Activated CD4-positive, alpha-beta T cell treated with anti-CD3 and anti-CD28 coated beads, Interleukin-2, amount 50 U/mL, for 1 hour (primary cell): ENCODE data around the gene CTNNAL1.
A peak's percentile ranks its signal among the peaks of the same experiment; 100 is the strongest.
"Not testable (repeated sequence)": the region's sequence is repeated elsewhere in the genome, so short reads cannot be mapped to it uniquely, and the experiment has no call there.

Source experiments
- DNase-seq: peaks from one replicate; pipeline ENCODE4 v3.0.0-alpha.2; 2020

CTNNAL1 gene

GRCh38 chr9:108980893-108981292, 32.4 kb downstream of the CTNNAL1 start:
- DNase-seq = no peak

- DNase-seq = no peak
Observed at GRCh38 chr9:108978205-108978604, 35.1 kb downstream of the CTNNAL1 start.

DNA sequence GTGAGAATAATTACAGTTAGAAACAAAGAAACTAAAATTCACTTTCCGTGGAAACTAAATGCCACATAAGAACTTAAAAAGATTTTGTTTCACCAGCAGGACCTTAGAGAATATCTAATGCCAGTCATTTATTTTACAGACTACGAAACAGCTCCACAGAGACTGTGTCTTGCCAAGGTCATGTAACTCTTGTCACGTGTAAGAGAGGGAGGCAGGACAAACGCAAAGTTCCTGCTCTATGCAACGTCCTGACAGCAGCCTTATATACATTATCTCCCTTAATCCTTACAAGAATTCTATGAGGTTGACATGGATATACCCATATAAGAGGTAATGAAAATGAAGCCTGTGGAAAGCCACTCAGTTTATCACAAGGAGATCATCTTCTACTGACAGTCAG, 39.4 kb downstream of the CTNNAL1 start:
- DNase-seq = no peak

DNA sequence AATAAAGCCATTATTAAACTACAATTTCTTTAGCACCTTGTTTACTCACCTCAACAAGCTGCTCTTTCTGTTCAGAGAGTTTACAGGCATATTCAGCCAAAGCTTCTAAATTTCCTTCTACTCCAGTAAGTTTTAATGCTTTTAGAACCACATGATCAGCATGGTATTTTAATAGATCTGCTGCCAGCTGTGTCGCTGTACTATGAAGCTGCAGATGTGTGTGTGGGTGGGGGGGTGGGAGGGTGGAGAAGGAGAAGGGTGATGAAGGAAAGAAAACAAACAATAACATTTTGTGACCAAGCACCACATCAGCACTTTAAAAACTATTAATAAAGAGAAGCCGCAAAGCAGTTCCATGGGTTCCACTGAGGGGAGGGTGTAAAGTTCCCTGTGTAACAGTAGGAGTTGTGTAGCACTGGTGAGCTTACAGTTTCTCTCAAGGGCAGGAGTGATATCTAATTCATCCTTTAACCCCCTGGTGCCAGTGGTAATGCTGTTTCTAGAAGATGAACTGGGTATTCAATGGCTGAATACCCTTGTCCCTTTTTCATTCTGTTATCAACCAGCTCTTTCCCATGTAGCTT, 40.6 kb downstream of the CTNNAL1 start:
- no peak for DNase-seq

- no peak for DNase-seq
Observed at GRCh38 chr9:108972186-108972585, 41.1 kb downstream of the CTNNAL1 start.

DNA sequence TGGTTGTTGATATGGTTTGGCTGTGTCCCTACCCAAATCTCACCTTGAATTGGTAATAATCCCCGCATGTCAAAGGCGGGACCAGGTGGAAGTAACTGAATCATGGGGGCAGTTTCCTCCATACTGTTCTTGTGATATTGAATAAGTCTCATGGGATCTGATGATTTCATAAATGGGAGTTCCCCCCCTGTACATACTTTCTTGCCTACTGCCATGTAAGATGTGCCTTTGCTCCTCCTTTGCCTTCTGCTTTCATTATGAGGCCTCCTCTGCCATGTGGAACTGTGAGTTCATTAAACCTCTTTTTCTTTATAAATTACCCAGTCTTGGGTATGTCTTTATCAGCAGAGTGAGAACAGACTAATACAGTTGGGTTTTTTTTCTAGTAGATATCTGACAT, 41.9 kb downstream of the CTNNAL1 start:
- DNase-seq = not testable (repeated sequence)

DNA sequence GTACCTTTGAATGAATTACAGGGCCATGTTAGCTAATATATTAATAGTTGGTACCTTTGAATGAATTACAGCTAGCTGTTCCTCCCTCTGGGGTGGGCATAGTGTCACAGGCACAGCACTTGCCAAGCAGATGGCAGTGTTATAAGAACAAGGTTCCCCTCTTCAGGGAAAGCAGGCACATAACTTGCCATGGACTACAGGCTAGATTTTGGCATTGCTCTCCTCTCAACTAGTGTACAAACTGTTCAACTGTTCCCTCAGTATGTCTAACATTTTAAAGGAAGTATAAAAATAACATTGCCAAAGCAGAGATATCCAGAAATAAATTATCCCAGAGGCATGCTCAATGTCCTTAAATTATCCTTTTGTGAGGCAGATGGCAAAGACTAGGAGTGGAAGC, 45.4 kb downstream of the CTNNAL1 start:
- DNase-seq = no peak

DNA sequence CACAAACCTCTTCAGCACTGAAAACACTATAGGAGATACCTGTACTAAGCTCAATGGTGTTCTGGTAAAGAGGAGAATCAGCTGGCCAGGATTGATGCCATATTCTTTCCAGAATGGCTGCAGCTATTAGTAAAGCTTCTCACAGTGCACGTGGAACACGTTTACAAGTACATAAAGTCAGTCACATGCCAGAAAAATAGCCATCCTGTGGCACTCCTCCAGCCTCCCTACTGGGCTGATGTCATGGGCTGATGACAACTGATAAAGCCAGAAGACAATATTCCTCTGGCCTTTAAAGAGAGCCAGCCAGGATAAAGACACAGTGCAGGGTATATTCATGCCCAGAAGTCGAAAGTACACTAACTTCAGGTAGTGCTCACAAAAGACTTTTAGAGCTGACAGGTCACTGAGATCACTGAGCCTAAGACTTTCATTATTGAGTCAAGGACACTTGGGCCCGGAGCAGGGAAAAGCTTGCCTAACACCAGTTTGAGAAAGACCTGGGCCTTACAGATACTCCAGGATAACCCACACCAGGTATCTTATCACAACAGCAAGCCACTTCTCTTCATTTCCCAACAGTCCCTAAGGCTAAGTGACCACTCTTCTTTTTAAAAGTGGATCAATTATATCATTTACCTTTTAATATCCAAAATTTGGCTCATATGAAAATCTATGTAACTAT, 49.7 kb downstream of the CTNNAL1 start:
- DNase-seq = no peak

DNA sequence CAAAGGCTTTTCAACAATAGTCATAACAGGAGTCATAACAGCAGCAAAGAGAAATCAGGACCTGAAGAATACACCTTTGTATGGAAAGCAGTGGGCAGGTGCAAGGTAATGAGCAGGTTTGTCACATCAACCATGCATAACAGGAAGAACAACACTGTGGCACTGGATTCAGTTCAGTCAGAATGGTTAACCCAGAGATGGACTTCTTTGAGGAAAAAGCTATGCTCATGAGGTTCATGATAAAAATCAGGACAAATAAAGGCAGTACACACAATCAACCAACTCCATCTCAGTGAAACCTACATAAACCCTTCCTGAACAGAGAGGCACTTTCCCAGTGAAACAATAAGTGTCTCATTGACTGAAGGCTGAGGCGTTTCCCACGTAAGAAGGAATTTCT, 52.1 kb downstream of the CTNNAL1 start:
- DNase-seq = no peak

- no peak for DNase-seq
Observed at GRCh38 chr9:108960331-108960730, 53.0 kb downstream of the CTNNAL1 start.

- no peak for DNase-seq
Observed at GRCh38 chr9:108956631-108957026, 56.7 kb downstream of the CTNNAL1 start.

GRCh38 chr9:108956022-108956630, 57.2 kb downstream of the CTNNAL1 start:
- no peak for DNase-seq

DNA sequence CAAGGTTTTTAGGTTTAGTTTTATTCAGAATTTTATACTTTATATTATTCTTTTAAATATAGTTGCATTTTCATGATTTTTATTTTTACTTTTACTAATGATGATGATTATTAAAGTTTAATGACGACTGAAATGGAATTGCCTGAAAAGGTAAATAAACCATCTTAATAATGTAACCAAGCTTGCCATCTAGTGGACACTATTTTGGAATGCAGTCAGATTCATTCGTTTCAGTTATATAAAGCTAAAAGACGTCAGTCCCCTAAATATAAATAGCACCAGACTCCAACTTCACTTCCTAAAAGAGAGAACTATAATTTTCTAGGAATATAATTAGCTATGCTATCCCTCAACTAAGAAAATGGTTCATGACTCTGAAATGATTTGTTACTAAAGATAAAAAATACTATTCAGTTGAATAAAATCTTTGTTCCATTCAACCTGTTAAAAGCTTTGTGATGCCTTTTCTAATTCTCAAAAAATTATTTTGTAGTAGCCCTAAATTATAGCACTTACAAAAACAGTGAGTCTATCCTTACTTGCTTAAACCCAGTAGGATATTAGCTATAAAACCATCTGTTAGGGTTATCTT, 59.2 kb downstream of the CTNNAL1 start:
- DNase-seq = no peak

DNA sequence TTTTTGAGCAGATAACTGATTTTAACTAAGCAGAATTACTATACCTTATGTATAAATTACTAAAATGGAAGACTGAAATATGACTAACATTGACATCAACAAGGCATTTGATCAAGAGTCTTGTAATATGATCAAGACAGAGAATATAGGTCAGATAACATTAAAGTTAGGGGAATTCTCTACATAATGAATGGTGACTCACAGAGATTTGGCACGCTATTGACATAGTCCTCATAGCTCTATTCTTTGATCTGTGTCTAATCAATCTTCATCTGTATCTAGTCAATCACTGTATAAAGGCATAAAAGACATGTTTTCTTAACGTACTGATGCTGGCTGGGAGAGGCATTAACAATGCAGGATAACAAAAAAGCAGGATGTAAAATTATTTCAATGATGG, 61.7 kb downstream of the CTNNAL1 start:
- no peak for DNase-seq

- DNase-seq = no peak
Observed at GRCh38 chr9:108950168-108950567, 63.1 kb downstream of the CTNNAL1 start.

- DNase-seq = no peak
Observed at GRCh38 chr9:108939975-108940374, 73.3 kb downstream of the CTNNAL1 start.

- no peak for DNase-seq
Observed at GRCh38 chr9:108937561-108938305, 75.6 kb downstream of the CTNNAL1 start.

DNA sequence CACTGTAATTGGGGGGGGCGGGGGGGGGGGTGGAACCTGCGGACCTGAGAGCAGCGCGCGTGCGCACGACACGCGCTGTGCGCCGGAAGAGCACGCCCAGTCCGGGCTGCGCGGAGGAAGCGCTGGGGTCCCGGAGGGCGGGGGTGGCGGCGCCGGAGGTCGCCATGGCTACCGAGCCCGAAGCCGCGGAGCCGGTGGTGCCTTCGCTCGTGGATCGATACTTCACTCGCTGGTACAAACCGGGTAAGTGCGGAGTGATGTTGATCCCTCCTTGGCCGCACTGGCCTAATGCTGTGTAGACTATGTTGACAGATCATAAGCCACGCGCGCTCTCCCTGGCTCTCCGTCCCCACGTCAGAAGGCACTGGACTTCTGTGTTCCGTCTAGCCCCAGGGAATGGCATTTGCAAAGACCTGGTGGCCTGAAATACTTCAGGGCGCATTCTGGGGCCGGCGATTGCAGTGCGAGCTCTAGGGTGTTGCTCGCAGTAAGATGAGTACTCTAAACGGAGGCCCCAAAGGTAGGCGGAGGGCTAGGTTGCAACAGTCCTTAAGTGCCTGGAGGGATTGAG, 78.9 kb downstream of the CTNNAL1 start, which contains the start of gene ABITRAM:
Gene ABITRAM (plus strand): TSS at position 78 of the 571 bp plus-strand sequence. CDS start 87 bp downstream, at position 165.
- peak; percentile 73 for DNase-seq

DNA sequence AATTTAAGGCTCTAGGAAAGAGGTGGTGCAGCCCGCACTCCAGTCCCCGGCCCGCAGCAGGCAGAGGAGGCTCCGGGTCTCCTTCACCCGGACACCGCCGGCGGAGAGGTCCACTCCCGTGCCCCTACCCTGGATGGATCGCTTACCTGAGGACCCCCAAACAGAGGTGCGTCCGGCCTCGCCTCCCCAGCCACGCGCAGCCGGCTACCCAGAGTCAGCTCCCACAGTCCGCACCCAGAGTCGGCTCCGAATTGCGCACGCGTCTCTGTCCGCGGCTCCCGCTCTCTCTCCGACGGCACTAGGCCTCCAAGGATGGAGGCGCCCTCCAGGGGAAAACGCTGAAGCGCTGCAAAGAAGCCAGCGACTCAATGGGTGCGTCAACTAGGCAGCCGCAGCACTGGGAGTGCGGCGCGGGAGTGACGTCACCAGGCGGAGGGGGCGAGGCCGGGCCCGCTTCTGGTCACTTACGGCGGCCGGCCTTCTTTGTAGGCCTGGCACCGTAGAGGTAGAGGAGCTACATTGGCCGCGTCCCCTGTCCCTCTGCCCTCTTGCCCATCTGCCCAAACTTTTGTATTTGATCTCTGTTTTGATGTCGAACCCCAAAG, 79.5 kb downstream of the CTNNAL1 start, which contains the start of gene ELP1:
Gene ELP1 (minus strand): TSS at position 407 of the 605 bp plus-strand sequence. CDS start 2,978 bp downstream, outside the sequence.
- peak; percentile 93 for DNase-seq

DNA sequence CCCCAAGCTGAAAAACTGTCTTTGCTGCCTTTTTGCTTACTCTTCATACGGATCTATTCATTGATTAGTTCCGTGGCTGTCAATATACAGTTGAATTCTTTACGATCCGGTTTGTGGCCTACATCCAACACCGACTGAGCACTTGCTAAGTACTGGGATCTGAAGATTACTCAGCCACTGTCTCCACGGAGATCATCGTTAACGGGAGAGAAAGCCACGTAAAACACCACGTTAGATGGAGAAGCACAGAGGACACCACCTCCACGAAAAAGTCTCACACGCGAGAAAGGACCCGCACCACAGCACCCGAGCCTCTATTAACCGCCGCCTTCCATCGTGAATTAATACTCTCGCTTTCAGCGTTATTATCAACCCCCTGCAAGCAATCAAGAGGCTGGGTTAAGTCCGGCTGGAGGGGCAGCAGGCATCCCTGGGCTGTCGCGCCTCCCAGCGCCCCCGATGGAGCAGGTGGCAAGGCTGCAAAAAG, 80.0 kb downstream of the CTNNAL1 start:
- DNase-seq = peak; percentile 0

DNA sequence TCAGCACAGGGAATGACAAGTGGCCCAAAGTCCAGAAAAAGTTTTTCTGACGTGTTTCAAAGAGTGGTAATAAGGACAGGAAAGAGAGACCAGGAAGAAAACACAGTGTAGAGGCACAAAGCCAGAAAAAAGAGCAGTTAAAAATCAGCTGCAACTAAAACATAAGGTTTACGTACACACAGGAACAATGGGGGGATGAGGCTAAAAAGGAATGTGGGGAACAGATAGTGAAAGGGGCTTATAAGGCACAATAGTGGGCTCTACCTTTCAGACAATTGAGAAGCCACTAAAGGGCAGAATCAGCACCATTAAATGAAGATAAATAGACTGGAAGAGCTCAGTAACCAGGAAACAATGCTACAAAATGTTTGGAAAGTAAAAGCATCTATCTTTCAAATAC, 84.9 kb downstream of the CTNNAL1 start:
- no peak for DNase-seq

- DNase-seq = no peak
Observed at GRCh38 chr9:108924466-108924865, 88.8 kb downstream of the CTNNAL1 start.
